Measurements from ENCODE around the gene UGT1A5. TPM values are rescaled to one million over a fixed set of nuclear protein-coding genes. Genes with fewer than 3 reads are reported as not detected.

The UGT1A5 gene
- total and polyA plus RNA-seq, 2 of the 8 experiments (the other 6 are each of a cell fraction or from before 2014, with no cell fraction given): not detected

DNA sequence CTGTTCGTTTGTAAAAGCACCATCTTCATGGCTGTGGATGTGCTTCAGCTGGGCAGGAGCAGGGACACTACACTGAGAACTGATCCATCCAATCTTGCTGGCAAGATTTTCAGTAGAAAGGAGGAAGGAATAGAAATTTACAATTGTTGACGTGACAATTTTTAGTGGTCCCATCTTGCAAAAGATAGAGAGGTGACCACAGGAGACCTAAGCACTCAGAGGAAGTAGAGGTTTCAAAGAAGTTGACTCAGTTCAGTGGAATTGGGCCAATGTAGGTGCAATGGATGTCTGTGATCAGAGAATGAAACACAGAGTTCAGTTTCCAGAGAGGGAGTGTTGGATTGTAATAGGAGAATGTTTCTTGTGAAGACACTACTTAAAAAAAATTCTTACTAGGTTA lies 1.4 kb downstream of the UGT1A5 start (continued):
- no peak for TF ChIP-seq ASH2L (IDR thresholded peaks at IDR 0.05; ENCODE audit: low read length)
- no peak for TF ChIP-seq RAD21 (IDR thresholded peaks at IDR 0.05 in 1 of 2, conservative IDR thresholded peaks at IDR 0.05 in 1 of 2; ENCODE audit: low read depth in 2 of 2, low read length in 2 of 2)
- no peak for TF ChIP-seq SUZ12 (IDR thresholded peaks at IDR 0.05; ENCODE audit: low read length)
- TF ChIP-seq, protein P1, sequence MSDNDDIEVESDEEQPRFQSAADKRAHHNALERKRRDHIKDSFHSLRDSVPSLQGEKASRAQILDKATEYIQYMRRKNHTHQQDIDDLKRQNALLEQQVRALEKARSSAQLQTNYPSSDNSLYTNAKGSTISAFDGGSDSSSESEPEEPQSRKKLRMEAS (IDR thresholded peaks at IDR 0.05): no peak
- TF ChIP-seq FOSL1 (IDR thresholded peaks at IDR 0.05; ENCODE audit: insufficient read depth, low read depth, low read length): no peak

Data from H1 (cell line).